Fibroblast of skin of back (primary cell): Measurements from ENCODE around the gene POLG2.
"Not testable (repeated sequence)": the region's sequence is repeated elsewhere in the genome, so short reads cannot be mapped to it uniquely, and the experiment has no call there.

Experiments used
- DNase-seq: peaks from one replicate; pipeline ENCODE4 v3.0.0-alpha.2; 2013

Gene POLG2

GRCh38 chr17:64505340-64506200, 8.7 kb upstream of the POLG2 start:
- peak; percentile 91 for DNase-seq

- peak; percentile 51 for DNase-seq
These were observed 8.0 kb upstream of the POLG2 start for GRCh38 chr17:64504769-64505339.

- no peak for DNase-seq
These were observed 7.2 kb upstream of the POLG2 start for GRCh38 chr17:64503821-64504768.

DNA sequence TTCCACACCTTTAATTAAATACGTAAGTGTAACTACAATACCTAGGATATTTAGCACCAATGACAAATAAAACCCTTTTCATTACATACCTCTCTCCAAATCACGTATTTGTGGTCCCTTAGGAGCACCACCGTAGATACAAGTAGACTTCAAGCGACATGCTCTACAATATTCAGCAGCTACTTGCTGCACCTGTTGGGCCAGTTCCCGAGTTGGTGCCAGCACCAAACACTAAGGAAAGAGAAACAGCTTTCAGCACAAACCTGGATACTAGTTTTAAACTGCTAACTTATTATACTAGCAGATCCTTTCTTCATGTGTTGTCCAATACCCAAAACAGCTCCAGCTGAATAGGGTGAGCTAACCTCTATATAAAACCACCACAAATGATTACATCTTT, 6.5 kb upstream of the POLG2 start:
- DNase-seq, result no peak

- DNase-seq, result no peak
These were observed 6.0 kb upstream of the POLG2 start for GRCh38 chr17:64502809-64503208.

GRCh38 chr17:64502021-64502420, 5.2 kb upstream of the POLG2 start:
- DNase-seq, result no peak

GRCh38 chr17:64500862-64501765, 4.3 kb upstream of the POLG2 start:
- DNase-seq, result no peak

GRCh38 chr17:64500487-64500859, 3.6 kb upstream of the POLG2 start:
- no peak for DNase-seq

- DNase-seq, result peak; percentile 39
These were observed 3.1 kb upstream of the POLG2 start for GRCh38 chr17:64499805-64500486.

DNA sequence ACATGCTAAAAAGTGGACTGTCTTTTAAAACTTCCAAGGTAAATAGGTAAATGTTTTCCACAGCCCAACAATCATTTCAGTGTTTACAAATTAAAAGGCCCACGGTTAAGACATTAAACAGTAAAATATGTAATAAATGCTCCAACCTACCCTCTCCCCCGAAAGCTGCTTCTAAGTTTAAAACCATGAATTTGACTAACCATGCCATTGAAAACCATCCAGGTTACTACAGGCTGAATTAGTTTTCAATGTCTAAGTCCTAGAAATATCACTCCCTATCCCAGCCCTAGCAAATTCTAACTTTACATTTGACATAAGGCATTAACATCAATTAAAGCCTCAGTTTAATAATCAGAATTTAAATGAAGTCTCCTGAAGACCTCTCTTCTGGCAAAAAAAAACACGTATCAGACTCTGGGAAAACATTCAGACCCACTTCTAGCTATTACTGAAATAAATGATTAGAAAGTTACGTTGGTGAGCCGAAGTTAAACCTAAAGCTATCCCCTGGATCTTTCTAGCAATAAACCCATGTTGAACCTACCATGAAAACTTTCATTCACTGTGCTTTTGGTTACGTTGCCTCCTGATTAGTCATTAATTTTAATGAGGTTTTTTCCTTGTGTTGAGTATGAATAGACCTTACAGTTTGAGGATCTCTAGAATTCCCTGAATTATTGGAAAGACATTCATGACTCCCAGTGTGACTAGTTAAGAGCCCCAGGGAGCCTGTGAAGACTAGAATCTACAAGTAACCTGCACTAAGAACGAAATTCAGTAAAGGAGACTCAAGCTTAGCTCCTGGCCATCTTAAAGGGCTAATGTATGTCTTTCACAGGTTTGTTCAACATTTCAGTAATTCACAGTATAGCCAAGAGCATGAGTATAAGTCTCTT, 1.7 kb upstream of the POLG2 start:
- DNase-seq, result no peak

GRCh38 chr17:64497565-64498035, 746 bp upstream of the POLG2 start:
- DNase-seq, result no peak

- DNase-seq, result no peak
These were observed 487 bp downstream of the POLG2 start for GRCh38 chr17:64496348-64496785.

- DNase-seq, result not testable (repeated sequence)
These were observed 1.6 kb downstream of the POLG2 start for GRCh38 chr17:64495300-64495699.

DNA sequence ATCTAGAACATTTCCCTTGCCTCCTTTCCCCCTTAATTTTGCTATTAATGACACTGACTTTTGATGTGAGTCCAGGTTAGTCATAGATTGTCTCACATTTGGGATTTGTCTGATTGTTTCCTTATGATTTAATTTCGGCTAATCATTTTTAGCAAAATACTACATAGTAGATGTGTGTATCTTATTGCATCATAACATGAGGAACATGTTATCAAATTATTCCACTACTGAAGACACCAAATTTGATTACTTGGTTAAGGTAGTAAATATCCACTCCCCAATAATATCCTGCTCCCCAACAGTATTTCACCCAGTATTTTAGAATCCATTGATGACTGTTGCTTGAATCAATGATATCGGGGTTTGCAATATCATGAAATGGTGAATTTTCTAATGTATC, 2.7 kb downstream of the POLG2 start:
- no peak for DNase-seq

DNA sequence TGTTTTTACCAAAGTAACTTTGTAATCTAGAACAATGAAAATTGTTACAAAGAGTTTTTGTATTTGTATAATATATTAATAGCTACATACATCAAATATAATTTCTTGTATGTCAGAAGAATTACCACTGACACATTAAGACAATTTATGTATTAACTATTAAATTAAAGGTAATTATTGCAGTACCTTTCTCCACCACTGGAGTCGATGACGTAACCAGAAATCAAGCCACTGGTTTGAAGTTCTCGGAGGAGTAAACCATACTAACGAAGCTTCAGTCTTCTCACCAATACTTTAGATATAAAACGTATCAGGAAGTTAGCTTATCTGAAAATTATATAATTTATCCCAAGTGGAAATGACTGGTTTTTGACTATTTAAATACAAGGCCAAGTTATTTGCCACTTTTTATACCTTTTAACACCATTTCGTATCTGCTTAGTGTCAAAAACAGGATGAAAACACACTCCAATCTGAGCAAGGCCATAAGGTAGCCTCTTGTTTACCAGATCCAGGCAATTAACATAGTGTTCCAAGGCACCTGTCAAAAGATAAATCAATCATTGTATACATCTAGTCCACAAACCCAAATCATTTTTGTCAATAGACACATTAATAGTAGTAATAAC, 4.3 kb downstream of the POLG2 start:
- DNase-seq, result no peak

DNA sequence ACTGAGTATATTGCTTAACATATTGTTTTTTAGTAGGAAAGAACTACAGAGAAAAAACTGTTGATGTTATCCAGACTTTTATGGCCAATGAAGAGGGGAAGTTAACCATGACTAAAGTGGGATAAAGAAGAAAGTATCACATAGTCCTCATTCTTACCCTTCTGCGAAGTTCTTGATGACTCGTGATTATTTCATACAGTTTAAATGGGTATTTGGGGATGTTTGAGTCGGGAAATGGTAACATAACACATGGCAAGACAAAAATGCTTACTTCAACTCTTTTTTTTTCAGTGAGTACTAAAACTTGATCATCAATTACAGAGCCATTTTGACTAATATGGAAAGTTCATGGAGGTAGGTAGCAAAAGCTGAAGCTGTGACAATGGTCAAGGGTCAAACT, 4.9 kb downstream of the POLG2 start:
- peak; percentile 83 for DNase-seq

- DNase-seq, result no peak
These were observed 5.6 kb downstream of the POLG2 start for GRCh38 chr17:64491034-64491860.

DNA sequence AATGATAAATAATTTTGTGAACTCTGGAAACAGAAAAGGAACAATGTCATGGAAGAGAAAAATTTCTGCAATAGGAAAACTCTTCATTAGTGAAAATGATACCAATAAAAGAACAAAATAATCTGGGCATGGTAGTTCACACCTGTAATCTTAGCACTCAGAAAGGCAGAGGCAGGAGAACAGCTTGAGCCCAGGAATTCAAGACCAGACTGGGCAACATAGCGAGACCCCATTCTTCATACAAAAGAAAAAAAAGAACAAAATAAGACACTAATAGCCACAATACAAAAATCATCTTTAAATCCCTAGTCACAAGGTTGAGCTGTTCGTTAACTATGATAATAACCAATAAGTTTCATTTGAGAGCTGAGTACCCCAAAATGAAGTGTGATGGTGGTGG, 8.6 kb downstream of the POLG2 start:
- no peak for DNase-seq

GRCh38 chr17:64484380-64484779, 12.5 kb downstream of the POLG2 start:
- DNase-seq, result no peak
